ENCODE measurements around the gene ICAM4. TPM values are rescaled to one million over a fixed set of nuclear protein-coding genes. Genes with fewer than 3 reads are reported as not detected.

The ICAM4 gene
- total RNA-seq, 3 donors from 2014 or later (not counting 1 experiment from before 2014, with no cell fraction given) = 1.3 to 3.6 (median 3.0) TPM

DNA sequence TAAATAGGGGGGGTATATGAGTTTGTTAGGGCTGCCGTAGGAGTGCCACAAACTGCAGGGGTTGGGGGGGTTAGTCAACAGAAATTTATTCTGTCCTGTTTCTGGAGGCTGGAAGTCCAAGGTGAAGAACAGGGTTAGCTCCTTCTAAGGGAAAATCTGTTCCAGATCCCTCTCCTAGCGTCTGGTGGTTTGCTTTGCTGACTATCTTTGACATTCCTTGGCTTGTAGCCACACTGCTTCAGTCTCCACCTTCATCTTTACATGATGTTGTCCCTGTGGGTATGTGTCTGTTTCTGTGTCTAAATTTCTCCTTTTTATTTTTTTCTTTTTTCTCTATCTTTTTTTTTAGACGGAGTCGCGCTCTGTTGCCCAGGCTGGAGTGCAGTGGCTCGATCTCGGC lies 24.0 kb upstream of the ICAM4 start:
- no peaks in the 10 kb centered on the region for H3K4me1 Mint-ChIP-seq
- Histone ChIP-seq H3K4me3 (ENCODE audit: low read length) (no peak overlapping the region), H3K27me3 (ENCODE audit: control insufficient read depth, insufficient read depth, low read length) (no peaks in the 10 kb centered on the region), H3K9me3 (ENCODE audit: control insufficient read depth, insufficient read depth, low read length) (no peaks in the 10 kb centered on the region), H3K36me3 (ENCODE audit: control insufficient read depth, insufficient read depth, low read length) (peaks cover 11% of the 10 kb centered on the region), H3K4me1 (ENCODE audit: control insufficient read depth, insufficient read depth, low read length) (peaks cover 3% of the 10 kb centered on the region), H3K27ac (ENCODE audit: low read length) (no peak overlapping the region)
- 93% methylated on average over 6 of the region's 7 CpGs for WGBS (ENCODE audit: insufficient coverage)
- H3K4me3 Mint-ChIP-seq = no peak overlapping the region
- no peak overlapping the region for H3K27ac Mint-ChIP-seq
- H3K27me3 Mint-ChIP-seq (ENCODE audit: low read depth in 2 of 2) = no peaks in the 10 kb centered on the region
- H3K36me3 Mint-ChIP-seq = peaks cover under 1% of the 10 kb centered on the region
- intact Hi-C loops (cut with micrococcal nuclease) = no loop called here
- H3K9me3 Mint-ChIP-seq = no peaks in the 10 kb centered on the region
- ATAC-seq = no peak
- DNase-seq = no peak
- no peak for TF ChIP-seq CTCF (IDR thresholded peaks at IDR 0.05)

DNA sequence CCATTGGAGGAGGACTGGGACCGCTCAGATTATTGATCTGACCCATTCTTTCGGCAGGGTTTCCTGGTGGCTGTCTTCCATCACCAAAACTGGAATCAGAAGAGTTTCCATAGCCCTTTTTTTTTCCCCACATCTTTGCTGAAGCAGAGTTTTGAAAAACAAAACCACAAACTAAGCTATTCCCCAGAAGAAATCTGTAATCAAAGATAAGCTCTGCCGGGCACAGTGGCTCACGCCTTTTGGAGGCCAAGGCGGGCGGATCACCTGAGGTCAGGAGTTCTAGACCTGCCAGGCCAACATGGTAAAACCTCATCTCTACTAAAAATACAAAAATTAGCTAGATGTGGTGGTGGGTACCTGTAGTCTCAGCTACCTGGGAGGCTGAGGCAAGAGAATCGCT lies 20.0 kb upstream of the ICAM4 start:
- Histone ChIP-seq H3K27ac (ENCODE audit: low read length) (no peak overlapping the region), H3K36me3 (ENCODE audit: control insufficient read depth, insufficient read depth, low read length) (no peaks in the 10 kb centered on the region), H3K4me3 (ENCODE audit: low read length) (no peak overlapping the region), H3K9me3 (ENCODE audit: control insufficient read depth, insufficient read depth, low read length) (no peaks in the 10 kb centered on the region), H3K4me1 (ENCODE audit: control insufficient read depth, insufficient read depth, low read length) (peaks cover 26% of the 10 kb centered on the region), H3K27me3 (ENCODE audit: control insufficient read depth, insufficient read depth, low read length) (no peaks in the 10 kb centered on the region)
- Mint-ChIP-seq H3K9me3 (no peaks in the 10 kb centered on the region), H3K36me3 (no peaks in the 10 kb centered on the region), H3K4me3 (no peak overlapping the region), H3K27me3 (ENCODE audit: low read depth in 2 of 2) (no peaks in the 10 kb centered on the region), H3K27ac (no peak overlapping the region), H3K4me1 (peaks cover 19 to 26% of the 10 kb centered on the region in 2 donors)
- TF ChIP-seq CTCF (IDR thresholded peaks at IDR 0.05) = no peak
- ATAC-seq (no peak), DNase-seq (no peak)
- intact Hi-C loops (cut with micrococcal nuclease) = no loop called here
- WGBS (ENCODE audit: insufficient coverage) = 89% methylated on average over 7 of the region's 7 CpGs

GRCh38 chr19:10268071-10268470 lies 18.7 kb upstream of the ICAM4 start:
- H3K27ac ChIP-seq (ENCODE audit: low read length) = no peak overlapping the region
- 82% methylated on average over 6 of the region's 6 CpGs for WGBS (ENCODE audit: insufficient coverage)
- H3K36me3 ChIP-seq (ENCODE audit: control insufficient read depth, insufficient read depth, low read length) = peaks cover 2% of the 10 kb centered on the region
- no peaks in the 10 kb centered on the region for H3K27me3 Mint-ChIP-seq (ENCODE audit: low read depth in 2 of 2)
- H3K4me3 Mint-ChIP-seq = no peak overlapping the region
- ATAC-seq = no peak
- no peak for TF ChIP-seq CTCF (IDR thresholded peaks at IDR 0.05)
- no peak overlapping the region for H3K4me3 ChIP-seq (ENCODE audit: low read length)
- H3K36me3 Mint-ChIP-seq = no peaks in the 10 kb centered on the region
- intact Hi-C loops (cut with micrococcal nuclease) = loop anchor here (2.0 kb wide), 1 partner anchor 71 kb away; the partner anchor contains the start of gene ICAM3
- DNase-seq = no peak
- peaks cover 23 to 32% of the 10 kb centered on the region in 2 donors for H3K4me1 Mint-ChIP-seq
- H3K27me3 ChIP-seq (ENCODE audit: control insufficient read depth, insufficient read depth, low read length) = no peaks in the 10 kb centered on the region
- H3K27ac Mint-ChIP-seq = no peak overlapping the region
- H3K9me3 Mint-ChIP-seq = no peaks in the 10 kb centered on the region
- H3K9me3 ChIP-seq (ENCODE audit: control insufficient read depth, insufficient read depth, low read length) = no peaks in the 10 kb centered on the region
- H3K4me1 ChIP-seq (ENCODE audit: control insufficient read depth, insufficient read depth, low read length) = peaks cover 40% of the 10 kb centered on the region

Measured in natural killer cell (primary cell).